GM12878 (cell line): ENCODE measurements around the gene PMPCA. TPM values are rescaled to one million over a fixed set of nuclear protein-coding genes. Genes with fewer than 3 reads are reported as not detected.

Experiments
- ATAC-seq: fragments of 200-7000 bp; cut with Tn5 transposase; 3 replicates; pipeline ENCODE4 v1.9.1; 2020; ENCODE audit warnings: mild to moderate bottlenecking, moderate library complexity
- BruUV-seq: library from RNA; stranded (reverse); fragments of 400-500 nt; replicated peaks from 2 replicates; lab custom pipeline; 2021; lab: Mats Ljungman, UMichigan
- CTCF ChIA-PET: fragments of 300-600 bp; sonication (Branson Sonifier 250); formaldehyde crosslinking; extraction: SDS; loops from one replicate; lab custom pipeline; 2021; ENCODE audit warnings: inconsistent platforms; lab: Yijun Ruan, JAX
- POLR2A ChIA-PET: fragments of 350-600 bp; formaldehyde crosslinking; extraction: SDS; loops from one replicate; lab custom pipeline; 2021; ENCODE audit warnings: inconsistent platforms; lab: Charles Lee
- RAD21 ChIA-PET: fragments of 300-600 bp; sonication (Branson Sonifier 250); formaldehyde crosslinking; loops from one replicate; lab custom pipeline; 2023; ENCODE audit warnings: antibody characterized with exemption; ENCODE audit not compliant: unreplicated experiment; lab: Charles Lee
- SMC1A ChIA-PET: fragments of 300-600 bp; sonication (Branson Sonifier 250); formaldehyde crosslinking; loops from one replicate; lab custom pipeline; 2023; ENCODE audit not compliant: unreplicated experiment, uncharacterized antibody; lab: Charles Lee
- DNase-seq: peaks from one replicate; pipeline ENCODE4 v3.0.0-alpha.2; 2011; ENCODE audit warnings: low read depth, low spot score
- FAIRE-seq: peaks from 3 replicates; lab custom pipeline; 2011; peaks lifted over from hg19 to GRCh38; lab: Jason Lieb, UNC
- H2AFZ ChIP-seq: 2 replicates; pipeline ENCODE4 v1.6.0; 2011; ENCODE audit warnings: low read depth, low read length, control low read depth; ENCODE audit not compliant: control insufficient read depth
- H3K27ac ChIP-seq: 2 replicates; pipeline ENCODE4 v1.5.1; 2011; ENCODE audit warnings: control low read depth; ENCODE audit not compliant: control insufficient read depth, insufficient read depth
- H3K27me3 ChIP-seq, 2 experiments: replicated peaks in 1 of 2; 2 replicates each; pipeline versions ENCODE4 v1.6.0 to v1.6.1; 2011; ENCODE audit warnings: low read length in 1 of 2; ENCODE audit not compliant: control insufficient read depth in 2 of 2, insufficient read depth in 2 of 2
- H3K36me3 ChIP-seq, 2 experiments: 2 replicates each; pipeline ENCODE4 v1.5.1; 2011; ENCODE audit warnings: low read length in 1 of 2; ENCODE audit not compliant: control insufficient read depth in 2 of 2, insufficient read depth in 2 of 2
- H3K4me1 ChIP-seq: 2 replicates; pipeline ENCODE4 v1.6.1; 2011; ENCODE audit warnings: mild to moderate bottlenecking, low read length, moderate library complexity, mixed read lengths; ENCODE audit not compliant: control insufficient read depth, insufficient read depth
- H3K4me2 ChIP-seq: 2 replicates; pipeline ENCODE4 v1.6.0; 2011; ENCODE audit warnings: control low read depth; ENCODE audit not compliant: control insufficient read depth, insufficient read depth
- H3K4me3 ChIP-seq: fragments of 200-600 bp; sonication (generic); 2 replicates; pipeline ENCODE4 v1.5.1; 2016
- H3K79me2 ChIP-seq: 2 replicates; pipeline ENCODE4 v1.6.0; 2011; ENCODE audit warnings: low read length; ENCODE audit not compliant: control insufficient read depth, insufficient read depth
- H3K9ac ChIP-seq: 2 replicates; pipeline ENCODE4 v1.8.0; 2011; ENCODE audit warnings: low read length, control low read depth, mixed read lengths; ENCODE audit not compliant: control insufficient read depth, insufficient read depth
- H3K9me3 ChIP-seq: replicated peaks from 3 replicates; pipeline ENCODE4 v1.5.1; 2011; ENCODE audit warnings: mild to moderate bottlenecking, low read length; ENCODE audit not compliant: control insufficient read depth, insufficient read depth
- H4K20me1 ChIP-seq: 2 replicates; pipeline ENCODE4 v1.6.0; 2011; ENCODE audit not compliant: control insufficient read depth, insufficient read depth
- ASH2L ChIP-seq: fragments of 300-600, 200-600 bp; sonication (generic); IDR thresholded peaks from 2 replicates; pipeline ENCODE4 v1.6.1; 2017; ENCODE audit warnings: low read depth, mild to moderate bottlenecking, borderline replicate concordance
- BMI1 ChIP-seq: fragments of 450-650 bp; IDR thresholded peaks from 2 replicates; pipeline ENCODE4 v1.6.1; 2016; ENCODE audit warnings: mild to moderate bottlenecking, moderate library complexity, borderline replicate concordance
- CHD1 ChIP-seq: IDR thresholded peaks from 2 replicates; pipeline ENCODE4 v1.6.1; 2012; ENCODE audit warnings: low read depth, low read length, improper control_type of control experiment
- DPF2 ChIP-seq: fragments of 450-650 bp; IDR thresholded peaks from 2 replicates; pipeline ENCODE4 v1.6.1; 2017; ENCODE audit warnings: mild to moderate bottlenecking
- ESRRA ChIP-seq: IDR thresholded peaks from 2 replicates; pipeline ENCODE4 v1.6.1; 2012; ENCODE audit warnings: mild to moderate bottlenecking, low read length, improper control_type of control experiment
- FOXM1 ChIP-seq: IDR thresholded peaks from 2 replicates; pipeline ENCODE4 v1.6.1; 2012; ENCODE audit warnings: low read depth, mild to moderate bottlenecking, inconsistent platforms, low read length, moderate library complexity
- HDGF ChIP-seq: fragments of 450-650 bp; IDR thresholded peaks from 2 replicates; pipeline ENCODE4 v1.6.1; 2016; ENCODE audit warnings: antibody characterized with exemption
- IRF5 ChIP-seq: fragments of 450-650 bp; IDR thresholded peaks from 2 replicates; pipeline ENCODE4 v1.6.1; 2017; ENCODE audit warnings: borderline replicate concordance
- KLF5 ChIP-seq: fragments of 450-650 bp; IDR thresholded peaks from 2 replicates; pipeline ENCODE4 v1.6.1; 2014; ENCODE audit warnings: mild to moderate bottlenecking; ENCODE audit not compliant: partially characterized antibody
- LARP7 ChIP-seq: fragments of 450-650 bp; IDR thresholded peaks from 2 replicates; pipeline ENCODE4 v1.6.1; 2017; ENCODE audit warnings: mild to moderate bottlenecking
- MEF2B ChIP-seq: fragments of 450-650 bp; IDR thresholded peaks from 2 replicates; pipeline ENCODE4 v1.6.1; 2018; ENCODE audit warnings: mild to moderate bottlenecking, moderate library complexity; ENCODE audit not compliant: partially characterized antibody, poor library complexity, severe bottlenecking
- RB1 ChIP-seq: fragments of 450-650 bp; formaldehyde crosslinking; IDR thresholded peaks from 2 replicates; pipeline ENCODE4 v1.6.1; 2017; ENCODE audit warnings: mild to moderate bottlenecking, borderline replicate concordance
- RUNX3 ChIP-seq: IDR thresholded peaks from 2 replicates; pipeline ENCODE4 v1.6.1; 2012; ENCODE audit warnings: low read length, inconsistent platforms
- SMAD1 ChIP-seq: fragments of 450-650 bp; IDR thresholded peaks from 2 replicates; pipeline ENCODE4 v1.6.1; 2018; ENCODE audit warnings: mild to moderate bottlenecking, low read depth; ENCODE audit not compliant: partially characterized antibody
- TCF7 ChIP-seq: IDR thresholded peaks from 2 replicates; pipeline ENCODE4 v1.6.1; 2014; ENCODE audit warnings: antibody characterized with exemption, borderline replicate concordance
- ZNF207 ChIP-seq: fragments of 450-650 bp; IDR thresholded peaks from 2 replicates; pipeline ENCODE4 v1.6.1; 2014; ENCODE audit warnings: antibody characterized with exemption, mild to moderate bottlenecking, borderline replicate concordance
- WGBS: methylation state at CpG from one replicate; pipeline ENCODE4 v1.1.6; 2016; ENCODE audit warnings: low lambda C conversion rate; ENCODE audit not compliant: insufficient replicate concordance, insufficient coverage; ENCODE audit errors: missing lambda C conversion rate; 5-methylcytosine and 5-hydroxymethylcytosine counted together
- in situ Hi-C: fragments of 300-500 bp; cut with MboI; formaldehyde crosslinking; loops from 9 replicates; pipeline ENCODE4 v1.14.3; 2018; ENCODE audit warnings: mixed read lengths
- intact Hi-C: fragments of 100-400 bp; cut with micrococcal nuclease; formaldehyde crosslinking; loops from one replicate; pipeline ENCODE4 v1.14.2; 2022; ENCODE audit not compliant: unreplicated experiment
- polyA plus RNA-seq, 11 experiments: library from polyadenylated mRNA; depleted of rRNA in 4 of 11; unstranded in 6 of 11; stranded (reverse) in 5 of 11; fragments of >200 nt; fragmentation: Nextera tagmentation in 4 of 11; fragmentation: Illumina TruSeq in 1 of 11; extraction: Ambion mirVana in 4 of 11; extraction: Trizol in 1 of 11; gene quantifications; 1 replicate in 1 of 11; 2 replicates in 10 of 11; pipeline versions ENCODE4 v1.2.1 to v1.2.3, GENCODE V29; 2011 to 2016; ENCODE audit warnings: inconsistent platforms in 2 of 11, missing spikeins in 2 of 11, low read depth in 1 of 11
- total RNA-seq, 4 experiments: library from RNA; depleted of rRNA in 3 of 4; stranded (reverse); fragments of >200 nt in 3 of 4; fragmentation: Illumina TruSeq in 1 of 4; extraction: Trizol in 1 of 4; gene quantifications; 2 replicates each; pipeline versions ENCODE4 v1.2.1 to v1.2.3, GENCODE V29; 2013 to 2021
- TF ChIP-seq, protein P1 (sequence below): fragments of 150-350 bp; IDR thresholded peaks from 2 replicates; pipeline ENCODE4 v1.6.1; 2016; ENCODE audit warnings: low read depth, low read length

The PMPCA gene
- total and polyA plus RNA-seq, 10 of the 15 experiments (the other 5 are each of a cell fraction or from before 2014, with no cell fraction given): 8.1 to 137 (median 75.7) TPM

DNA sequence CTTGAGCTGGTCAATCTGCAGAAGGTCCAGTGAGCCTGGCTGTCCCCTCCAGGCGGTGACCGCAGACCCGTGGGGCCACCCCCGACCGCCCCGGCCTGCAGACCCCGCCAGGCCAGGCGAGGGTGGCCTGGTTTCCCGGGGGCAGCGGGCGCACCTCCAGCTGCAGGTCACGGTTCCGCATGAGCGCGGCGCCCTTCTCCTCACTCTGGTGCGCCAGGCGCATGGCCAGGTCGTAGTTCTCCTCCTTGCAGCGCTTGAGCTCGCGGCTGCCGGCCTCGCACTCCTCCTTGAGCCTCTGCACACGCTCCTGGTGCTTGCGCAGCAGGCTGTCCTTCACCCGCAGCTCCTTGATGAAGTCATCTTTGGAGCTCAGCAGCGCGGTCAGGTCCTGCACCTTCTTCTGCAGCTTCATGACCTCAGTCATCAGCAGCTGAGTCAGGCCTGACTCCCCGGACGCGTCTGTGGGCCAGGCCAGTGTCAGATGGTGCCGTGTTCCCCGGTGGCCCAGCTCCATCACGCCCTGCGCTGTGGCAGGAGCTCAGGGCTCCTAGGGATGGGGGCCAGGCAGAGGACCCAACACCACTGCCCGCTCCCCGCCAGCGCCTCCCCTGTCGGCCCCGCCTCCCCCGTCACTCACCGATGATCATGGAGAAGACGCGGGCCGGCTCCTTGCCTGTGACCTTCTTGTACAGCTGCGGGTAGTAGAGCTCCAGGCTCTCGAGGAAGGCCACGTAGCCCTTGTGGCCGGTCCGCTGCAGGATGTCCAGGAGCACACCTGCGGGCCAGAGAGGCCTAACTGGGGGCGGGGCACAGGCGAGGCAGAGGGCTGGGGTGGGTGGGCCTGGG, 39.5 kb upstream of the PMPCA start:
- DNase-seq: no peak
- Histone ChIP-seq H3K9me3 (no peaks in the 10 kb centered on the region), H3K36me3 (peaks cover 0 to 1% of the 10 kb centered on the region in 2 experiments; a peak in 3 of 4 replicates), H3K9ac (no peak overlapping the region), H3K4me3 (no peak overlapping the region), H2AFZ (no peak overlapping the region), H4K20me1 (no peaks in the 10 kb centered on the region), H3K4me2 (no peak overlapping the region), H3K79me2 (no peaks in the 10 kb centered on the region), H3K4me1 (0 out of 2 replicates have a peak, but pooled peaks cover 4% of the 10 kb centered on the region), H3K27me3 (no peaks in the 10 kb centered on the region), H3K27ac (no peak overlapping the region)
- no TSS peak for BruUV-seq
- no peak for ATAC-seq
- no peak for FAIRE-seq
- 86% methylated on average over 35 of the region's 54 CpGs for WGBS
- SMC1A ChIA-PET: interaction anchor here (0.8 kb wide), 1 partner anchor 115 kb away, joined by 3 read pairs; no protein-coding TSS in a partner anchor
- CTCF ChIA-PET: no interaction called here
- POLR2A ChIA-PET: no interaction called here
- in situ Hi-C loops: no loop called here
- intact Hi-C loops: no loop called here
- RAD21 ChIA-PET: no interaction called here
- TF ChIP-seq HDGF (no peak), SMAD1 (no peak), ZNF207 (no peak), TCF7 (no peak), CHD1 (no peak), RUNX3 (no peak), ASH2L (no peak), BMI1 (no peak), MEF2B (no peak), IRF5 (no peak), LARP7 (no peak), RB1 (no peak), DPF2 (no peak), KLF5 (no peak), ESRRA (no peak), FOXM1 (no peak)
- TF ChIP-seq, protein P1, sequence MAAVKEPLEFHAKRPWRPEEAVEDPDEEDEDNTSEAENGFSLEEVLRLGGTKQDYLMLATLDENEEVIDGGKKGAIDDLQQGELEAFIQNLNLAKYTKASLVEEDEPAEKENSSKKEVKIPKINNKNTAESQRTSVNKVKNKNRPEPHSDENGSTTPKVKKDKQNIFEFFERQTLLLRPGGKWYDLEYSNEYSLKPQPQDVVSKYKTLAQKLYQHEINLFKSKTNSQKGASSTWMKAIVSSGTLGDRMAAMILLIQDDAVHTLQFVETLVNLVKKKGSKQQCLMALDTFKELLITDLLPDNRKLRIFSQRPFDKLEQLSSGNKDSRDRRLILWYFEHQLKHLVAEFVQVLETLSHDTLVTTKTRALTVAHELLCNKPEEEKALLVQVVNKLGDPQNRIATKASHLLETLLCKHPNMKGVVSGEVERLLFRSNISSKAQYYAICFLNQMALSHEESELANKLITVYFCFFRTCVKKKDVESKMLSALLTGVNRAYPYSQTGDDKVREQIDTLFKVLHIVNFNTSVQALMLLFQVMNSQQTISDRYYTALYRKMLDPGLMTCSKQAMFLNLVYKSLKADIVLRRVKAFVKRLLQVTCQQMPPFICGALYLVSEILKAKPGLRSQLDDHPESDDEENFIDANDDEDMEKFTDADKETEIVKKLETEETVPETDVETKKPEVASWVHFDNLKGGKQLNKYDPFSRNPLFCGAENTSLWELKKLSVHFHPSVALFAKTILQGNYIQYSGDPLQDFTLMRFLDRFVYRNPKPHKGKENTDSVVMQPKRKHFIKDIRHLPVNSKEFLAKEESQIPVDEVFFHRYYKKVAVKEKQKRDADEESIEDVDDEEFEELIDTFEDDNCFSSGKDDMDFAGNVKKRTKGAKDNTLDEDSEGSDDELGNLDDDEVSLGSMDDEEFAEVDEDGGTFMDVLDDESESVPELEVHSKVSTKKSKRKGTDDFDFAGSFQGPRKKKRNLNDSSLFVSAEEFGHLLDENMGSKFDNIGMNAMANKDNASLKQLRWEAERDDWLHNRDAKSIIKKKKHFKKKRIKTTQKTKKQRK: no peak
